Osteoblast (primary cell): ENCODE results near the gene KLF6. TPM values are rescaled to one million over a fixed set of nuclear protein-coding genes. Genes with fewer than 3 reads are reported as not detected.

Source experiments
- DNase-seq: peaks from one replicate; pipeline ENCODE4 v3.0.0; 2011; ENCODE audit warnings: low spot score, mixed read lengths; ENCODE audit not compliant: insufficient read length; ENCODE audit errors: missing footprints
- H2AFZ ChIP-seq: 2 replicates; pipeline ENCODE4 v1.6.0; 2011; ENCODE audit warnings: mild to moderate bottlenecking, low read length
- H3K27ac ChIP-seq: 2 replicates; pipeline ENCODE4 v1.5.1; 2011; ENCODE audit warnings: mild to moderate bottlenecking, low read depth, low read length, moderate library complexity
- H3K27me3 ChIP-seq: 2 replicates; pipeline ENCODE4 v1.6.0; 2012; ENCODE audit warnings: mild to moderate bottlenecking, control low read depth, inconsistent platforms, low read length, moderate library complexity; ENCODE audit not compliant: insufficient read depth
- H3K36me3 ChIP-seq: 2 replicates; pipeline ENCODE4 v1.5.1; 2011; ENCODE audit warnings: mild to moderate bottlenecking, low read length, control low read depth, moderate library complexity; ENCODE audit not compliant: insufficient read depth
- H3K4me1 ChIP-seq: 2 replicates; pipeline ENCODE4 v1.5.1; 2011; ENCODE audit warnings: mild to moderate bottlenecking, low read length, control low read depth, moderate library complexity; ENCODE audit not compliant: insufficient read depth
- H3K4me2 ChIP-seq: 2 replicates; pipeline ENCODE4 v1.6.0; 2011; ENCODE audit warnings: mild to moderate bottlenecking, low read length; ENCODE audit not compliant: insufficient read depth
- H3K4me3 ChIP-seq: fragments of 200-600 bp; sonication (generic); 3 replicates; pipeline ENCODE4 v1.5.1; 2012; ENCODE audit warnings: mild to moderate bottlenecking, low read length, inconsistent platforms; ENCODE audit not compliant: insufficient read depth
- H3K79me2 ChIP-seq: 2 replicates; pipeline ENCODE4 v1.6.0; 2012; ENCODE audit warnings: mild to moderate bottlenecking, low read length, control low read depth, inconsistent platforms; ENCODE audit not compliant: insufficient read depth
- H3K9me3 ChIP-seq: 2 replicates; pipeline ENCODE4 v1.5.1; 2011; ENCODE audit warnings: low read depth, low read length, control low read depth
- H4K20me1 ChIP-seq: 2 replicates; pipeline ENCODE4 v1.6.0; 2012; ENCODE audit warnings: mild to moderate bottlenecking, low read length, control low read depth; ENCODE audit not compliant: insufficient read depth
- CTCF ChIP-seq: IDR thresholded peaks from 2 replicates; pipeline ENCODE4 v1.5.1; 2011; ENCODE audit warnings: mild to moderate bottlenecking, low read depth, low read length, moderate library complexity; ENCODE audit errors: extremely low read depth
- total RNA-seq: library from RNA; depleted of rRNA; stranded (reverse); fragments of >200 nt; gene quantifications from 2 replicates; pipeline ENCODE4 v1.2.3, GENCODE V29; 2012

KLF6 gene
- total RNA-seq, 1 donor, result 52.1 TPM

GRCh38 chr10:3797750-3798149 is 12.7 kb upstream of the KLF6 start:
- Histone ChIP-seq H3K36me3 (no peaks in the 10 kb centered on the region), H3K4me1 (peaks cover 1% of the 10 kb centered on the region), H3K27me3 (no peaks in the 10 kb centered on the region), H3K27ac (no peak overlapping the region), H4K20me1 (no peaks in the 10 kb centered on the region), H3K79me2 (no peaks in the 10 kb centered on the region), H3K9me3 (no peaks in the 10 kb centered on the region), H3K4me3 (no peak overlapping the region), H3K4me2 (no peak overlapping the region), H2AFZ (no peak overlapping the region)
- no peak for DNase-seq
- TF ChIP-seq CTCF, result no peak

GRCh38 chr10:3793553-3793952 is 8.5 kb upstream of the KLF6 start:
- Histone ChIP-seq H4K20me1 (no peaks in the 10 kb centered on the region), H3K9me3 (no peaks in the 10 kb centered on the region), H3K4me2 (no peak overlapping the region), H3K36me3 (no peaks in the 10 kb centered on the region), H3K27me3 (no peaks in the 10 kb centered on the region), H3K27ac (no peak overlapping the region), H3K4me1 (peaks cover 5% of the 10 kb centered on the region), H3K4me3 (no peak overlapping the region), H3K79me2 (no peaks in the 10 kb centered on the region), H2AFZ (no peak overlapping the region)
- DNase-seq, result no peak
- TF ChIP-seq CTCF, result no peak

- Histone ChIP-seq H3K9me3 (no peaks in the 10 kb centered on the region), H3K4me2 (no peak overlapping the region), H3K36me3 (no peaks in the 10 kb centered on the region), H3K79me2 (no peaks in the 10 kb centered on the region), H3K27ac (peak overlapping the region; percentile 55), H4K20me1 (no peaks in the 10 kb centered on the region), H3K27me3 (no peaks in the 10 kb centered on the region), H3K4me1 (peaks cover 5% of the 10 kb centered on the region), H3K4me3 (no peak overlapping the region), H2AFZ (no peak overlapping the region)
- no peak for DNase-seq
- no peak for TF ChIP-seq CTCF
Observed at GRCh38 chr10:3792710-3793219, 7.8 kb upstream of the KLF6 start.

GRCh38 chr10:3791974-3792633 is 7.1 kb upstream of the KLF6 start:
- H2AFZ ChIP-seq, result no peak overlapping the region
- no peaks in the 10 kb centered on the region for H3K27me3 ChIP-seq
- no peak overlapping the region for H3K4me3 ChIP-seq
- no peaks in the 10 kb centered on the region for H4K20me1 ChIP-seq
- peak; percentile 84 for DNase-seq
- H3K9me3 ChIP-seq, result no peaks in the 10 kb centered on the region
- no peak overlapping the region for H3K4me2 ChIP-seq
- H3K4me1 ChIP-seq, result peaks cover 5% of the 10 kb centered on the region
- TF ChIP-seq CTCF, result no peak
- H3K36me3 ChIP-seq, result no peaks in the 10 kb centered on the region
- peak overlapping the region; percentile 55 for H3K27ac ChIP-seq
- H3K79me2 ChIP-seq, result no peaks in the 10 kb centered on the region
